H1 (cell line): ENCODE measurements around the gene CREB3L4. TPM values are rescaled to one million over a fixed set of nuclear protein-coding genes. Genes with fewer than 3 reads are reported as not detected.

ENCODE experiments used
- CHD2 ChIP-seq: IDR thresholded peaks from 2 replicates; pipeline ENCODE4 v1.6.1; 2012; ENCODE audit warnings: low read length, improper control_type of control experiment
- CHD7 ChIP-seq: fragments of 300-600 bp; sonication (generic); IDR thresholded peaks from 2 replicates; pipeline ENCODE4 v1.7.1; 2012; ENCODE audit warnings: low read length, moderate library complexity, mild to moderate bottlenecking, inconsistent platforms; ENCODE audit not compliant: insufficient replicate concordance
- POLR2AphosphoS5 ChIP-seq: IDR thresholded peaks from 2 replicates; pipeline ENCODE4 v1.6.1; 2011; ENCODE audit warnings: low read depth, low read length
- RAD21 ChIP-seq, 2 experiments: IDR thresholded peaks in 1 of 2; conservative IDR thresholded peaks in 1 of 2; 2 replicates each; pipeline ENCODE4 v1.6.1; 2011; ENCODE audit warnings: low read depth in 2 of 2, low read length in 2 of 2, improper control_type of control experiment in 1 of 2, inconsistent platforms in 1 of 2, mild to moderate bottlenecking in 1 of 2, moderate library complexity in 1 of 2
- polyA plus RNA-seq, 7 experiments: library from polyadenylated mRNA; depleted of rRNA in 3 of 7; stranded (reverse) in 5 of 7; unstranded in 2 of 7; fragments of >200 nt in 5 of 7; fragments of 200-250 nt in 2 of 7; gene quantifications; 1 replicate in 5 of 7; 2 replicates in 1 of 7; 4 replicates in 1 of 7; pipeline versions ENCODE4 v1.2.1 to v1.2.3, GENCODE V29; 2011 to 2013; ENCODE audit warnings: missing spikeins in 2 of 7, mixed read lengths in 2 of 7
- total RNA-seq: library from RNA; stranded (reverse); fragmentation: NEBNext Ultra II Directional; extraction: Animal tissue kit (Norgen Biotek cat#: 25700); gene quantifications from 2 replicates; pipeline ENCODE4 v1.2.1, GENCODE V29; 2021

The CREB3L4 gene
- total and polyA plus RNA-seq, 2 of the 8 experiments (the other 6 are each of a cell fraction or from before 2014, with no cell fraction given) = 34.4 to 54.0 TPM

- no peak for TF ChIP-seq CHD7
- TF ChIP-seq CHD2 = no peak
- no peak for TF ChIP-seq RAD21 (IDR thresholded peaks at IDR 0.05 in 1 of 2, conservative IDR thresholded peaks at IDR 0.05 in 1 of 2; ENCODE audit: low read depth in 2 of 2, low read length in 2 of 2)
- no peak for TF ChIP-seq POLR2AphosphoS5
Measured at GRCh38 chr1:154019269-154019668, 51.6 kb downstream of the CREB3L4 start (continued).
